NCI-H187 treated with DMSO at 0.1 percent for 48 hours (cell line): ENCODE measurements around the gene C1QTNF5.

Source experiments
- DNase-seq: peaks from one replicate; lab custom pipeline; 2025; lab: John Stamatoyannopoulos, UW

C1QTNF5 gene

DNA sequence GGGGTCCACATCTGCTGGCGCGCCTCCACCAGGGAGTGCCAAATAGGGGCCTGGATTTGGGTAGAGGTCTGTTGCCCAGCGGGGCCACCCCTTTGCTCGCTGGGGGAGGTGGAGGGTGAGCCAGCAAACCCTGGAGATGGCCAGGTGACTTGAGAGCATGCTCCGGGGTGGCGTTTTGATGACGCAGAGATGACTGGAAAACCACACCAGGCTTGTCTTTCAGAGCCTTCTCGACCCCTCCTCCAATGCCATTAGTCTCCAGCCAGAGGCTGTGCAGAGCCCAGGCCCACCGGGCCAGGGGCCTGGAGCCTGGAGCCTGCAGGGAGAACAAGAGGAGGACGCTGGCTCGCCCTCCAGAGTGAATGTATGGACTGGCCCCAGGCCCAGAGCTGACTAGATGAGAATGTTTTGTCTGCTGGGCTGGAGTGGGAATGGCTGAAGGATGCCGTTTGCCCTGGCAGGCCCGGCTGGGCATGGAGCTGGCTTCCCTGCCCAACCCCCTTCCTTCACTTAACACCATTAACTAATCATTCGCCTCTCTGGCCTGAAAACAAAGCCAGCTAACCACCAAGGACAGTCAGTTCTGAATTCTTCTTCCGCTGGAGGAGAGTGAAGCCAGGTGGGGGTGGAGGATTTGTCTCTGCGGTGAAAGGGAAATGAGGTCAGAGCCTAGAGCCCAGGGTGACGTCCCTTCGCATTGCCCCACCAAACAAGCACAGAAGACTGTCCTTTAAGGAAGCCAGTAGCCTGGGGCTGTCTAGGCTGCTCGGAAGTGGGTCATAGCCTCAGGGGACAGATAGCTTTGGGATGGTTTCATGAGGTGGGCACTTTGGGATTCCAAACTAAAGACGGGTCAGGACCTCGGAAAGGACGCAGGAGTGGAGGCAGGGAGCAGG lies 22.2 kb downstream of the C1QTNF5 start:
- no peak for DNase-seq

DNA sequence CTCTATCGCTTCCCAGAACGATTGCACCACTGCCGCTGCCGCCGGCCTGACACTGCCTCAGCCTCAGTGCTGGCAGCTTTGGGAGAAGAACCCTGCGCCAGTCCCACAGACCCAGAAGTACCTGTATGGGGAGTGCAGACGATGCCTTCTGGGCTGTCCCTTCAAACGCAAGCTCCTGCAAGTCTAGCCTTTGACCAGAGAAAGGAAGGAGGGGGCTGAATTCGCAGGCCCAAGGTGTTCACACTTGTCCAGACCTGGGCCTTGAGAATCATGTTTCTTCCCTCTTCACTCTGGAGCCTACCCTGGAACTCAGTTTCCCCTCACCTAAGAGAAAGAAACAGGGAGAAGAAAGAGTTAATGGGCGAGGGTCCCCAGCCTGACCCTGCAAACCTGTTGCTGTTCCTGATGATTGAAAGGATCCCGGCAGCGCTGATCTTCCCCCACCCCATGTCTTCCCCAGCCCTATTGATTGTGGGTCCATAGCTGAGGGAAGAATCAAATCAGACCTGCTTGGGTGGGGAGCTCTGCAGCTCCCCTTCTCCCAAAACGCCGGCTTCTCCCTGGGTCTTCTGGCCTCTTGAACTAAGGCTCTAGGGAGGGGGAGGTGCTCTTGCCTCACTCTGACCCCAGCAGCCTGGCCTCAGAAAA lies 23.0 kb downstream of the C1QTNF5 start:
- DNase-seq = no peak

DNA sequence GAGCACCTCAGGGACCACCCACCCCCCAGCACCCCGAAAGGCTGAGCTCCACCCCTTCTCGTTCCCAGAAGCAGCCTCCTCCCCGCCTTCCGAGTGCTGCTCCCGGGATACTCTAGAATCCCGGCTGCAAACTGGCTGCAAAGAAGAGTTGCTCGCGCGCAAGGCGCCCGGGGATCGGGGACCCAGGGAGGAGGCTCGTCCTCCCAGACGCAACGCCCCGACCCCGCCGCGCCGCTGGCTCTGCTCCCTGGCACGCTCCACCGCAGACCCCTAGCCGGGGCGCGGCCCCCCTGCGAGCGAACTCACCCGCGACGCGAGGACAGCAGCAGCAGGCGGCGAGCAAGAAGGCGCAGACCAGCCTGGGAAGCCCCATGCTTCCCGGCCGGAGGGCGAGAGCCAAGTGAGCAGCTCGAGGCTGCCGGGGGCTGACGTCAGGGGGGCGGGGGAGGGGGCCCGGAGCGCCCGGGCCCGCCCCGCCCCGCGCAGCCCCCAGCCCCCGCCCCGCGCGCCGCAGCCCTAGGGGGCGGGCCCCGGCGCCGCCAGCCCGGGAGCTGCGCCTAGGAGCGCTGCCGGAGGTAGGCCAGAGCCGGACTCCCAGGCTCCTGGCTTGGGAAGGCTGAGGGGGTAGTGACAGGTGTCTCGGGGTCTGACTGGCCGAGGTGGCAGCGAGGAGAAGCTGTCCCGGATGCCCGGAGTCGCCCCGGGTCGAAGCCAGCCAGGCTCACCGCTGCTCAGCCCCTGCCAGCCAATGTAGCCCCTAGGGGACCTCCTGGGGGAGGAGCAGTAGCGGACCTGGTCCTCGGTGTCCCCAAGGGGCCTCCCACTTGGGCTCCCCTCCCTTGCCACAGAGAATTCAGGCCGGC lies 23.7 kb downstream of the C1QTNF5 start, which contains the start of gene MCAM:
MCAM (minus strand) TSS at position 402 of the 863 bp plus-strand sequence; CDS start at position 373, 29 bp downstream.
- no peak for DNase-seq

DNA sequence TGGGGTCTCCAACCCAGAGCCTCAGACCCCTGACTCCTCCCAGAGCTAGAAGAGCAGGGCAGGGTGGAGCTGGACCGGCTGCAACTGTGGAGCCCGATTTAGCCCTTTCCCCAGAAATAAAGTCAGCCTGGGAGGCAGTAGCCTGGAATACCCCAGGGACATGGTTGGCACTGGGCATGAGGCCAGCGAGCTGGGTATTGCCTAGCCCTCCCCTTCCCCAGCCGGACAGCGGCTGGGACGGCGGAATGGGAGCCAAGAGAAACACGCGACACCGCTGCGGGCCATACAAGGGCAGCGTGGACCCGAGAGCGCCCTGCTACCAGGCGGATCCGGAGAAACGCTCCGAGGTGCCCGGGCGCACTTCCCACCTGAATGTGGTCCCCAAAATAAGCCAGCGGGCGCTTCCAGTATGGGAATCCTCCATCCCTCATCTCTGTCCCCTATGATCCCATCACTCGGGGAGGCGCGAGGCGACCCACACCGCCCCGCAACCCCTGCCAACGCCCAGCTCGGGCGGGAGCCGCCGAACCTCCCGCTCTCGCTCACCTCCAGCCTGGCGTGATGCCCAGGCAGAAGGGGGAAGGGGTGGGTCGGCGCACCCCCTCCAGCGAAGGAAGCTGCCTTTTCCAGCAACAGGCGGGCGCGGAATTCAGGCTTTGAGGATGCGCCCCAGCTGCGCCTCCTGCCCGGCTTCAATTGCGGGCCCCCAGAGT lies 24.5 kb downstream of the C1QTNF5 start:
- DNase-seq = no peak

DNA sequence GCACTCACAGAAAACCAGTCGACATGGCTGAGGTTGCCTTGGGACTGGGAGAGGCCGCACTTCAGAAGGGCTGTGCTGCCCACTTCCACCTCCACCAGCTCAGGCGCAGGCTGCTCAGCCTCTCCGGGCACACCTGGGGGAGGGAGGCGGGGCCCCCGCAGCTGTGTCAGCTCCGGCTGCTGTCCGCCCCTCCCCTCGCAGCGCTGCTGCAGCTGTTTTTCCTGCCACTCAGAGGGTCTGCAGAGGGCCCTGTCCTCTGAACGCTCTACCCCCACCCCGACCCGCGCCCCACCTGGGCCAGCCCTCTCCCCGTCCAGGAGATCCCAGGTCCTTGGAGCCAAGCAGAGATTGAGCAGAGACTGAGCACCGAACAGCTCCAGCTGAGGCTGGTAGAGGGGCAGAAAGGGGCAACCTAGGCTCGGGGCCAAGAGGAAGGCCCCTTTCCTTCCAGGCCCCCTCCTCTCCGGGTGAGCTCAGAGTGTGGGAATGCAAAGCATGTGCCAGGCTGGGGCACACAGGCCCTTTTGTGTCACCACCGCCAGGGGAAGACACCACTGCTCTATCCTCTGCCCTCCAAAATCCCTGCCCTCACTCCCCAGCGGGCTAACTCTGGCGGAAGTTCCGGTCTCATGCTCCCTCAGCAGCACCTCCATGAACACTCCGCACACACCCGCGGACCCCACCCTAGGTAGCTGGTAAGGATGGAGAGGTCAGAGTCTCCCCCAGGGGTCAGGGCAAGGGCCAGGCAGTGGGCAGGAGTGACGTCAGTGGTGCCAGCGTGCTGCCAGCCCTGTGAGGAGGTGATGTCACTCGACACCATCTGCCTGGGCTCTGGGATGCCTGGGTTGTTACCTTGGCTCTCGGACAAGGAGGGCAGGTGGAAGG lies 25.3 kb downstream of the C1QTNF5 start:
- no peak for DNase-seq

DNA sequence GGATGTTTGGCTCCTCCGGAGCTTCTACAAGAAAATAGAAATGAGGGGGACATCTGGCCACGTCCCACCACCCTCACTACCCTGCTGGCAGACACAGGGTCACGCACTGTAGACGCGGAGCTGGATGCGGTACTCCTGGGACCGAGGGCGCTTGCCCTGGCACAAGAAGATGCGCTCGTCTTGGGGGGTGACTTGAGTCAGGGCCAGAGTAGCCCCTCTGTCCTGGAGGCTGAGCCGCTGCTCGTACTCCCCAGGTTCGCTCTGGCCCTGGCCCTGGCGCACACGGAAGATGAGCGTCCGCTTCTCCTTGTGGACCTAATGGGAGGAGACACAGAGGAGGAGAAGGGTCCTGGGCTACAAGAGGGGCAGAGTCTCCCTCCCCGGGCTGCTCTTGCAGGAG lies 26.0 kb downstream of the C1QTNF5 start:
- no peak for DNase-seq

DNA sequence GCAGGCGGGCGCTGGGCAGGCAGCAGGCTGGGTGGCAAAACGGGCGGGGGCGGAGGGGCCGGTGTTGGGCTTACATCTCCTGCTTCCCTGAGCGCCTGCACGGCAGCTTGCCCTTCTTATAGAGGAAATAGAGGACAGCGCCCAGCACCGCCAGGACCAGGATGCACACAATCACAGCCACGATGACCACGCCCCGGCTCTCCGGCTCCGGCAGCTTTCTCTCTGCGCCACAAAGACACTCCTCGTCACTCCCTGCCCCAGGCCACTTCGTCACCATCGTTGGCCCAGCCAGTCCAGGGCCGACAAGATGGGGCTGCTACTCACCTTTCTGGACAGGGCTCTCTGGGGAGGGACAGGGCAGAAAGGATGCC lies 30.0 kb downstream of the C1QTNF5 start:
- no peak for DNase-seq

DNA sequence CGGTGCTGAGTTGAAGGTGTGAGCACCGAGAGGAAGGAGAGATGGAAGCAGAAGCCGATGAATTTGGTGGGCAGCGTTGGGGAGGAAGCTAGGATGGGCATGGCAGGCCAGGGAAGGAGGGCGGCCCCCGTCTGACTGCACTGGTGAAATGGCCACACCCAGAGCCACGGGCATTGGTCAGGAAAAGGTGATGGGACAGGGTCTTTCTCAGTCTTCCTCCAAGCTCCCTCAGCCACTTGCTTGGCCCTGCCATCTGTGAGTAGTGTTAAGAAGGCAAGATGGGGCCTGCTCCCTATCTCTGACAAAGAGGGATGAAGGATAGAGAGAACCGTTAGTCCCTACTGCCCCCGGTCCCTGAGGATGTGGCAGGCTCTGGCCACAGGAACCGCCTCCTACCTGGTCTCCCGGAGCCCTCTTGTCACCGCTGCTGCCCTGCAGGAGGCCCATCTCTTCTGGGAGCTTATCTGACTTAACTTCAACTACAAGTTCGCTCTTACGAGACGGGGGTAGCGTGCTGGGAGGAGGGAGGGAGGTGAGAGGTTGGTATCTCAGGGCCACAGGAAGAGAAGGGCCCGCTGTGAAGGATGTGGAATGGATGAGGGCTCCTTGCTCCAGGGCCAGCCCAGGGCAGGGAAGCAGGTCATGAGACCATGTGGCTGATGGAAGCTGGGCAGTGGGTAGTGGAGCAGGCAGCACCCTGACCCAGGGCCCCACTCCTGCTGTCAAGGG lies 30.6 kb downstream of the C1QTNF5 start:
- DNase-seq = no peak

DNA sequence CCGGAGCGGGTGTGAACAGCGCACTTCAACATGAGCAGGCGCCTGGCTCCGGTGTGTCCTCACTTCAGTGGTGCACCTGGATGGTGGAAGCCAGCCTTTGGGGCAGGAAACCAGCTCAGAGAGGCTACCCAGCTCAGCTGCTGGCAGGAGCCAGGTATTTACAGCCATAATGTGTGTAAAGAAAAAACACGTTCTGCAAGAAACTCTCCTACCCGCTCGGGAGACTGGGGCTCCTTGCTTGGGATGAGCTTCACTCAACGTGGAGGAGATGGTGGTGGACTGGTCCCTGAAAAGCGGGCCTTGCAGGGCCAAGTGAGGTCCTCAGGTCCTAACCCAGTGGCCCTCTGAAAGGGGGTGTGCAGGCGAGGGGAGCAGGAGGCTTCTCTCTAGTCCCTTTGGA lies 31.3 kb downstream of the C1QTNF5 start:
- no peak for DNase-seq

DNA sequence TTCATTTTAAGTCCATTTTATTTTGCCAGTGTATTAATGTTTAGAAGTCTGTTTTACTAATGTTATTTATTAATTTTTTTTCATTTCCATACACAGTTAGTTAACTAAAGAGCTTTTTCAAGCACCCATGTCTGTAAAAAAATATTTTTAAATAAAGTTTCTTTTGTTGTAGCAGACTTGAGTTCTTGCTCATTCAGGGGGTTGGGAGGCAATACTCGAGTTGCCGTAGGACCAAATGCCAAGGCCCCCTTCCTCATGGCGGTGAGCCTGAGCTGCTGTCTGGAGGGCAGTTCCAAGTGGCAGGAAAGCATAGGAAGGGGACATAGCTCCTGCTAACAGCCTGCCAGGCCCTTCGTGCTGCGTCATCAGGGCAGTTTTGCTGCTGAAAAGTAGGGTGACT lies 32.7 kb downstream of the C1QTNF5 start:
- no peak for DNase-seq

DNA sequence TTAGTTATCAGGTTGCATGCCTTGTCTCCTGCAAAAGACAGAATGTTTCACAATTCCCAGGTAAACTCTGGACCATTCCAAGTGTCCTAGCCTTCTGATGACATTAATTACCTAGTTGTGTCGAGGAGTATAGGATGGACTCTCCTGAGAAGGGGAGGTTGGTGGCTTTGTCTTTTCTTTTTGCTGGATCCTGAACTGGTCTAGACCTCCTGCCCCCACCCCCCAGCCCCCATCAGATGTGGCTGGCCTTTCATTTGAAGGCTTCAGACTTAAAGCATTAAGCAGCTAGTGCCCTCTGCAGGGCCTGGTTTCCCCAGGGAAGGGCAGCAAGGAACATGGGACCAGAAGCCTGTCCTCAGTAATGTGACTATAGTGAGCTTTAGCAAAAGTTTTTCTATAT lies 33.5 kb downstream of the C1QTNF5 start:
- DNase-seq = no peak

DNA sequence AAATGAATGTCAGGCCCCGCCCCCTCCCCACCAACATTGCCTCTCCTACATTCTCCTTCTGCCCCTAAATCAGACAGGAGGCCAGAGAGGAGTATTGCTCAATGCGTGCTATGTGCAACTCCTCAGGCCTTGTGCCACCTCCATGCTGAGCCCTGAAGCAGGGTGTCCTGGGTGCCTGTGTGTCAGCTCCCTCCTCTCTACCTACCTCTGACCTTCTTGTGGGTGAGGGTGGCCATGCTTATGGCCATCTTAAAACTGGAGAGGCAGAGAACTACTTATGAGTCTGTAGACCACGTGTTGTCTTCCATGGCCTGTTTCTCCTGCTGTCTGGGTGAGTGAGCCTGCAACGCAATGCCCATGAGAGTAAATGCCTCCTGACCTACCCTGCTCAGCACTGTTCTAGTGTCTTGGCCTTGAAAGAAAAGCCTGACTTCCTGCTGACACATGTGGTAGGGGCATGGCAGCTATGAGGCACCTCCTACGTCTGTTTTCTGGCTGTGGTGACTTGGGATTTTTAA lies 34.3 kb downstream of the C1QTNF5 start:
- DNase-seq = no peak

DNA sequence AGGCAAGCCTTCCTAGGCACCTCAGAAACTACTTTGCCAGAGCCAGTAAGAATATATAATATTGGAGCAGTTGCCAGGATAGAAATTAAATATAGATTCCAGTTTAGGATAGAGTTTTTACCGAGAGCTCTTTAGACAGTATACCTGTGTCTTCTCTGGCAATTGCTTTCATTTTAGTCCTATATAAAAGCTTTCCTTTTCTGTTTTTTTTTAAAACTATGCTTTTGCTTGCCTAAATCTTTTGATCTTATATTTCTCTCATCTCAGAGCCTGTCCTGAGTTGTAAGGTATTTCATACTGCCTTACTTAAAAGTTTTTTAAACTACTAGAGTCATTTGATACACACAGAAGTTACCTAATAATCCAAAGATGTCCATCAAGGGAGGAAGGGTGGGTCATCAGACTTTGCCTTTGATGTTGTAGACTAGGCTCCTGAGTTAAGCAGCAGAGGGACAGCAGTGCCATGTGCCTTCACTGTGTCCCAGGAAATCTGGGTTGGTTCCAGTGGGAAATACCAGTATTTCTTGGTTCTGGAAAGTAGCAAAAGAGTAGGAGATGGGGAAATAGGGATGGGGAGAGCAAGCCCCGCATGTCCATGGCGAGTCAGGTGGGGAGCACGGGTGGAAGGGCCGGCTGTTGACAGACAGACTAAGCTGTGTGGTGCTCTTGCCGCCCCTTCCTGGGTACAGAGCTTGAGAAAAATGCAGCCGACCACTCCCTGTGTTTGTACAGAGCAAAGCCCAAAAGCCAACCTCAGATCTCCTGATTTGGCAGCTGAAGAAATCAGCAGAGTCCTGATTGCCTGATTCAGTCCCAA lies 34.9 kb downstream of the C1QTNF5 start:
- no peak for DNase-seq

DNA sequence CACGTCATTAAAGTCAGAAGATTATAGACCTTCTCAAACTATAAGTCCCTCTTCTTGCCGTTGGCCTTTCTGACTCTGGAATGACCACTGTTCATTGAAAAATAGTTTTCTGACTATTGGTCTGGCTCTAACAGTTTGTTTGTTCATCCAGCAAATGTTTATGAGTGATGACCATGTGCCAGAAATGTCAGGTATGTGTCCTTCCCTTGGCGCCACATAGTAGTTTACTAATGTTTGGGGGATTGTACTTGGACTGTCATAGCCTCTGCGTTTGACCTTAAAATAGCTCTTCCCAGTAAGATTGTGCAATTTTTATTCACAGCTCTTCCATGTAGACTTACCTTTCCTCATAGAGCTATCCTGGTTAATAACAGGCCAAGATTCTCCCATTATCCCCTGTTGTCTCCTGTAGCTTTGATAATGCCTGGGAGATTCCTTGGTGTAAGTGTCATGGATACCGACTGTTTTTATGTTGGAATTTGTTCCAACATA lies 37.4 kb downstream of the C1QTNF5 start:
- DNase-seq = no peak

DNA sequence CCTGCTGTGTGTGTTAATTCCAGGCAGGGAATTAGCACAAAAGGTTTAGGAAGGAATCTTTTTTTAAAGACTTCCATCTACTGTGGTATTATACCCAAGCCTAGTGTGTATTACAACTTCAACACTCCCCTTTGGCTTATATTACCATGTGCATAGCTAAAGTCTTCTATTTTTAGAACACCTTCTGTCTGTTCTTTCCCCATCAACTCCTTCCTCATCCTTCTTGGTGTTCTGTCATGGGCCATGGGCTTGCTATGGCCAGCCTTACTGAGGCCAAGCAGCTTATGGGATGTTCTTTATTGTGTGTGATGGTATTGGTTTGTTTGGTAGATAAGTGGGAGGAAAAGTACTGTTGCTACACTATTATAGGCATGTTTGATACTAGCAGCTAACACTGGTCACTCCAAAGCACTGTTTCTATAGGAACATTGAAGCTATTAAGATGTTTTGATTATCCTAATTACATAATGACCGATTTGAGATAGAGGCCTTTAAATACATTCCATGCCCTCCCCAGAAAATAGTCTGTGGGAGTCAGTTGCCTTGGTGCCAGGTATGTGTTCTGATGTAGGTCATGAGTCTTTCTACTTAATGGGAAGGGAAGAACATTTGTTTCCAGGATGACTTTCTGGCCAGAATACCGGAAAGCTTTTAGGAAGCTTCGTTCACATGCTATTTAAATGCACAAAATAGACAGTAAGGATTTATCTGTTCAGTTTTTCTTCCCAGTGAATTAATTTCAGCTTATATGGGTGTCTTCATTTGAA lies 40.3 kb downstream of the C1QTNF5 start:
- no peak for DNase-seq

DNA sequence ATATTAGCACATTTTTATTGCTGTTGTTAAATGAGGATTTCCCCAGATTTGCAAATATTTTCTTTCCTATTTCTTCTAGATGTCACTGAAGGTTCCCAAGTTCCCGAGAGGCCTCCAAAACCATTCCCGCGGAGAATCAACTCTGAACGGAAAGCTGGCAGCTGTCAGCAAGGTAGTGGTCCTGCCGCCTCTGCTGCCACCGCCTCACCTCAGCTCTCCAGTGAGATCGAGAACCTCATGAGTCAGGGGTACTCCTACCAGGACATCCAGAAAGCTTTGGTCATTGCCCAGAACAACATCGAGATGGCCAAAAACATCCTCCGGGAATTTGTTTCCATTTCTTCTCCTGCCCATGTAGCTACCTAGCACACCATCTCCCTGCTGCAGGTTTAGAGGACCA lies 41.3 kb downstream of the C1QTNF5 start:
- DNase-seq = no peak

DNA sequence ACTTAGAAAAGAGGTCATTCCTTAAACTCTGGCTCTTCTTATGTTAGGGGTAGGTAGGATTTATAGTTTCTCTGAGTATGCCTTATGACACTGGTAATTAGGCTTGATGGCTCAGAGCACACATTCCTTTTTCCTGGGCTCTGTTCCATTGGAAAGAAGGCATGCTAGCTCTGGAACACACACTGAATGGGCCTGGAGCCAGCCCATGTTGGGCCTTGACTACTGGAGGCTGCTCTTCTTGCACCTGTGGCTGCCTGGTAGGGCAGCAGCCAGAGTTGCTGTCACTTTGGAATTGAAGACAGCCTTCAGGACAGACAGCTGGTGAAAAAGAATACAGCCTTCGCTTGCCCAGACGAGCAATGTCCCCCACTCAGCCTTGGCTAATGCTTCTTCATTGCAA lies 42.0 kb downstream of the C1QTNF5 start:
- no peak for DNase-seq

DNA sequence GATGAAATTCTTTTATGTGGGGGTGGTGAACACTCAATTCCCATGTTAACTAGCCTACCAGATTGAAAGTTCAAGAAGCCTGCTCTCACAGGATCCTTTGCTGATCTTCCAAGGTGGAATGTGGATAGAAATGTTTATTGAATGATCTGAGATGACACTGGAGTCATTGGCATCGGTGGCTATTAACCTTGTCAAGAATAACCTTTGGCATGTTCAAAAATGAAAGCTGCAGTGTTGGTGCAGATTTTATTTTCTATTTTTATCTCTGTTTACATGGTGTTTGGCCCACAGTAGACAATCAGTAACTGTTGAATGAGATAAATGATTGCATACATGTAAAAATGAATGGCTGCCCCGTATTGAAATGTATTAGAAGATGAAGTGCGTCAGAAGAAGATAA lies 42.7 kb downstream of the C1QTNF5 start:
- no peak for DNase-seq
